ENCODE data around the gene C1QTNF12.

C1QTNF12 gene, protein sequence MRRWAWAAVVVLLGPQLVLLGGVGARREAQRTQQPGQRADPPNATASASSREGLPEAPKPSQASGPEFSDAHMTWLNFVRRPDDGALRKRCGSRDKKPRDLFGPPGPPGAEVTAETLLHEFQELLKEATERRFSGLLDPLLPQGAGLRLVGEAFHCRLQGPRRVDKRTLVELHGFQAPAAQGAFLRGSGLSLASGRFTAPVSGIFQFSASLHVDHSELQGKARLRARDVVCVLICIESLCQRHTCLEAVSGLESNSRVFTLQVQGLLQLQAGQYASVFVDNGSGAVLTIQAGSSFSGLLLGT

DNA sequence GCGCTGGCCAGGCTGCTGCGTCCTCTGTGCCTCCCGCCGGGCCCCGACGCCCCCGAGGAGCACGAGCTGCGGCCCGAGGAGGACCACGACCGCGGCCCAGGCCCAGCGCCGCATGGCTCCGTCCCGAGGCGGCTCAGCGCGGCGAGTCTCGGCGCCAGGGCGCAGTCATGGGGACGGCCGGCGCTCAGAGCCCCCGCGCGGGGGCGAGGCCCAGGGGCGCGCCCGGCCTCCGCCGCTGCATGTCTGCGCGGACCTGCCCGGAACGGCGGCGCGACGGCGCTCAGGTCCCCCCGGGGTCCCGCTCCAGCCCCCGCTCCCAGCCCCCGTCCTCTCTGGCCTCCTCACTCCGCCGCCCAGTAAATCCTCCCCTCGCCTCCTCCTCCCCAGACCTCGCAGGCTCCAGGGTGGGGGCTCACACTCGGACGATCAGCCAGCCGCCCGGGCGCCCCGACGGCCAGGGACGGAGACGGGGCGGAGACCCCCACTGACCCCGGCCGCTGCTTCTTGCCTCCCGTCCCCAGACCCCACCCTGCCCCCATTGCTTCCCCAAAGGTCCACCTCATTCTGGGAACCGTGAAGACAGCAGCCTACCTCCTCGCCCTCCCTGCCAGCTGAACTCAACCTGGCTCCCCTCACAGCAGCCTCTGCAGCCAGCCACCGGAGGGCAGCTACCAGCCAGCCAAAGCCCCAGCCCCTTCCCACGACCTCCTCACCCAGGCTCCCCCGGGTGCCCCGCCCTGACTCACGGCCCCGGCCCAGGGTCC, at the start of gene C1QTNF12:
Gene C1QTNF12, minus strand, starts transcription at position 146 of the 764 bp plus-strand sequence. Its CDS starts 32 bp downstream, at position 114.
- no peak for DNase-seq

DNA sequence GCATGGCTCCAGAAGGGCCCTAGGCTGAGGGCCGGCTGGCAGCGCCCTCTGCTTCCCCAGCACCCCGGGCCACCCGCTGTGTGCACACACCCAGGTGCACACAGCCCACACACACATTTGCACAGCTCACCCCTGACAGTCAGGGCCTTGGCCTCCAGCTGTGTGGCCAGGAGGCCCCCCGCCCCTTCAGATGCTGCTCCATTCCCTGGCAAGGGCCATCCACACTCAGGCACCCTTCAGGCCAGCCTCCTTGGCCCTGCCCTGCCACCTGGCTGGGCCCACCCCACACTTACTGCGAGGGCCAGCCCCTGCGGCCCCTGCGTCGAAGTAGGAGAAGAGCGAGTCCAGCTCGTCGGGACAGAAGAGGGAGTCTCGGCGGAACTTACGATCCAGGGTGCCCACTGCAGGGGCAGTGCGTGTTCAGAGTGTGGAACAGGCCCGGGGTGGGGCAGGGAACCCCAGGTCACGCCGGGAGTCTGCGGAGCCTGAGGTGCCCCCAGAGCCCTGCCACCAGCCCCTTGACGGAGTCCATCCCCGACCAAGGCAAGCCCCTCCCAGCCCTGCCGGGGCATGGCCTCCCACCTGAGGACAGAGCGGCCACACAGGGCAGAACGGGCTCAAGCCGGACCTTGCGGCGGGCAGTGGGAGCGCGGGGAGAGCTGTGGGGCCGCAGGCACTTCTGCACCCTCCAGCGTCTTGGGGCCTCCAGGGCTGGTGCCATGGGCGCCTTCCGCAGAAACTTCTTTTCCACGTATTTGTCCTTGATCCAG, 48.8 kb upstream of the C1QTNF12 start:
- DNase-seq, result no peak

DNA sequence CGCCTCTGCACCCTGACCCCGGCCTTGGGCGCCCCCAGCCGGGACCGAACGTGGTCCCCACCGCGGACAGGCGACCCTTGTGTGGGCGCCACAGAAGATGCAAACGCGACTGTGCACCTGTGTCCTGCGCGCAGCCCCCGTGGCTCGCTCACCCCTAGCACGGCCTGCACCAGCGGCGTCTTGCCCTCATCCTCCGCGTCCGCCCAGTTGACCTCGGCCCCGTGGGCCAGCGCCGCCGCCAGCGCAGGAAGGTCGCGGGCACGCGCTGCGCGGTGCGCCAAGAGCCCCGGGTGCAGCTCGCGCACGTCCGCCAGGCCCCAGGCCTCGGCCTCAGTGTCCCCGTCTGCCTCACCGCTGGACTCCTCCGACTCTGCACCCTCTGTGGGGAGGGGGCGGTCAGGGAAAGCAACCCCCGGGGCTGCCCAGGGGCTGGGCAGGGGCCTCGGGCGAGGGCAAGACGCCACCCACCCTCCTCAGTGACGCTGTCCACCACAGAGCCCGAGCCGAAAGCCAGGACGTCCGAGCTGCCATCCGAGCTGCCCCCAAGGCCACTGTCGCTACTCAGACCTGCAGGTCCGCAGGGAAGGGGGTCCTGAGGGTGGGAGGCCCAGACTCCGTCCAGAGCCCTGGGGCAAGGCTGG, 47.8 kb upstream of the C1QTNF12 start:
- DNase-seq, result no peak

DNA sequence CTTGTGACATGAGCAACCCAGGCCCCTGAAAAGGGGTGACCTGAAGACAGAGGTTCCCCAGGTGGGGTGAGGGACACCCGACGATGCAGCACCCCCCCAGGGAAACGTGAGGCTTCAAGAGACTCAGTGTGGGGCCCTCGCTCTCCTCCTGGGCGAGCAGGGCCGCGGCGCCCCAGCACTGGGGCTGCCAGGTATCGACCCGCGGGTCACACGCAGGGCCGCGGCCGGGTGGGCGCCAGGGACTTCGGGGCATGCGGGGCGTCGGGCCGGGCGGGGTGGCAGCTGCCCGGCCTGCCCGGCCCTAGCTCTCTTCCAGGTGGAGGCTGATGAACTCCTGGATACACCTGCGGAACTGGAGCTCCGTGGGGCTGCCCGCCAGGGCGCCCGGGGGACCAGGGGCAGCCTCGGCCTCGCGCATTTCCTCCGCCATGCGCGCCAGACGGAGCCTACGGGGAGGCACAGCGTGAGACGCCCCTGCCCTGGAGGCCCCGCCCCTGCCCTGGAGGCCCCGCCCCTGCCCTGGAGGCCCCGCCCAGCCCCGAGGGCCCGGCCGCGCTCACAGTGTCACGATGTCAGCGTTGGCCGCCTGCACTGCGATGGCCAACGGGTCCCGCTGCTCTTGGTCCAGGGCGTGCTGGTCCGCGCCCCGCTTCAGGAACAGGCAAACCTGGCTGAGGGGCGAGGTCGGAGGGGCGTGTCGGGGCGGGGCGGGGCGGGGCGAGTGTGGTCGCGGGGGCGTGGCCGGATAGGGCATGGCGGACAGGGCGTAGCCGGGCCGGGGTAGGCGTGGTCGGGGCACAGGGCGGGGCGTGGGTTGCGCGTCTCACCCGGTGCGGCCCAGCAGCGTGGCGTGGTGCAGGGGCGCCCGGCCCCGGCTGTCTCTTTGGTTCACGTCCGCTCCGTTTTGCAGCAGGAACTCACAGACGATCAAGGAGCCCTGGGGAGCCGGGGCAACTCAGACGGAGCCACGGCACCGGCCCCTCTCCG, 47.0 kb upstream of the C1QTNF12 start:
- no peak for DNase-seq

GRCh38 chr1:1292851-1293250, 46.3 kb upstream of the C1QTNF12 start:
- no peak for DNase-seq

- DNase-seq, result no peak
Measured at GRCh38 chr1:1292442-1292779, 45.9 kb upstream of the C1QTNF12 start.

- DNase-seq, result peak; percentile 71 to 86 (median 83)
Measured at GRCh38 chr1:1291548-1292441, 45.3 kb upstream of the C1QTNF12 start.

DNA sequence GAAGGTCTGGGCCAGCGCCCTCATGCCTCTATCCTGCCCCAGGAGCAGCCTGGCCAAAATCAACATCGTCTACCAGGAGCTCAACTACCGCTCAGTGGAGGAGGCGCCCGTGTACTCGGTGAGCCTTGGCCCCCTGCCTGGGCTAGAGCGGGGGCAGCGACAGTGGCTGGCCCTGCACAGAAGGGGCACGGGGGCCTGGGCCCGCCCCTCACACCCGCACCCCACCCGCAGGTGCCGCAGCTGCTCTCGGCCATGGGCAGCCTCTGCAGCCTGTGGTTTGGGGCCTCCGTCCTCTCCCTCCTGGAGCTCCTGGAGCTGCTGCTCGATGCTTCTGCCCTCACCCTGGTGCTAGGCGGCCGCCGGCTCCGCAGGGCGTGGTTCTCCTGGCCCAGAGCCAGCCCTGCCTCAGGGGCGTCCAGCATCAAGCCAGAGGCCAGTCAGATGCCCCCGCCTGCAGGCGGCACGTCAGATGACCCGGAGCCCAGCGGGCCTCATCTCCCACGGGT, 44.6 kb upstream of the C1QTNF12 start:
- peak; percentile 43 to 76 (median 61) for DNase-seq

DNA sequence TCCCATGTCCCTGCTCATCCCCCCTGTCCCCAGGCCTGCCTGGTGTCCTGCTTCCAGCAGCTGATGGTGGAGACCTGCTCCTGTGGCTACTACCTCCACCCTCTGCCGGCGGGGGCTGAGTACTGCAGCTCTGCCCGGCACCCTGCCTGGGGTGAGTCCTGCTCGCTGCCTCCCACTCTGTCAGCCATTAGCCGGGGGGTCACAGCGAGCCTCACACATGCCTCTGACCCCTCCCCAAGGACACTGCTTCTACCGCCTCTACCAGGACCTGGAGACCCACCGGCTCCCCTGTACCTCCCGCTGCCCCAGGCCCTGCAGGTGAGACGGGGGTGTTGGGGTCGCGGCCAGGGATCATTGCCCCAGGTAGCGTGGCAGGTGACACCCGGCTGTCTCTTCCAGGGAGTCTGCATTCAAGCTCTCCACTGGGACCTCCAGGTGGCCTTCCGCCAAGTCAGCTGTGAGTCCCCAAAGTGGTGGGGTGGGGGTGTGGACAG, 43.8 kb upstream of the C1QTNF12 start:
- DNase-seq, result peak; percentile 20 to 36 (median 24)

DNA sequence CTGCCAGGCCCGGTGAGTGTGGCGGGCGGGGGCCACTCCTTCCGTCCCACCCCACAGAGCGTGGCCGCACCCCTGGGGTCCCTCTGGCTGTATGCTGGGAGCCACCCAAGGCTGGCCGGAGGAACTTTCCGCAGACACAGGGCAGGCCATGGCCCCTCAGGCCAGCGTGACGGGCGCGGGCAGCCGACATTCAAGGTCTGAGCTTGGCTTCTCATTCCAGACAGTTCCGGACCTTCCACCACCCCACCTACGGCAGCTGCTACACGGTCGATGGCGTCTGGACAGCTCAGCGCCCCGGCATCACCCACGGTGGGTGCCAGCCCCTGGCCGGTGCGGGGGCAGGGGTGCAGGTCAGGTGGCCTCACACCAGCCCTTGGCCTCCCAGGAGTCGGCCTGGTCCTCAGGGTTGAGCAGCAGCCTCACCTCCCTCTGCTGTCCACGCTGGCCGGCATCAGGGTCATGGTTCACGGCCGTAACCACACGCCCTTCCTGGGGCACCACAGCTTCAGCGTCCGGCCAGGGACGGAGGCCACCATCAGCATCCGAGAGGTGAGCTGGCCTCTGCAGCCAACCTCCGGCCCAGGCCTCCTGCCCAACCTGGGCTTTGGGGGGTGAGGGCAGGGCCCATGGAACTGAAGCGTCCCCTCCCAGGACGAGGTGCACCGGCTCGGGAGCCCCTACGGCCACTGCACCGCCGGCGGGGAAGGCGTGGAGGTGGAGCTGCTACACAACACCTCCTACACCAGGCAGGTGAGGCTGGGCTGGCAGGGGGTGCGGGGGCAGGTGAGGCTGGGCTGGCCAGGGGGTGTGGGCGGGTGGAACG, 41.0 kb upstream of the C1QTNF12 start:
- DNase-seq, result peak in 2 of 3 experiments; percentile 6 to 39

- DNase-seq, result no peak
Measured at GRCh38 chr1:1286313-1287261, 40.1 kb upstream of the C1QTNF12 start.

DNA sequence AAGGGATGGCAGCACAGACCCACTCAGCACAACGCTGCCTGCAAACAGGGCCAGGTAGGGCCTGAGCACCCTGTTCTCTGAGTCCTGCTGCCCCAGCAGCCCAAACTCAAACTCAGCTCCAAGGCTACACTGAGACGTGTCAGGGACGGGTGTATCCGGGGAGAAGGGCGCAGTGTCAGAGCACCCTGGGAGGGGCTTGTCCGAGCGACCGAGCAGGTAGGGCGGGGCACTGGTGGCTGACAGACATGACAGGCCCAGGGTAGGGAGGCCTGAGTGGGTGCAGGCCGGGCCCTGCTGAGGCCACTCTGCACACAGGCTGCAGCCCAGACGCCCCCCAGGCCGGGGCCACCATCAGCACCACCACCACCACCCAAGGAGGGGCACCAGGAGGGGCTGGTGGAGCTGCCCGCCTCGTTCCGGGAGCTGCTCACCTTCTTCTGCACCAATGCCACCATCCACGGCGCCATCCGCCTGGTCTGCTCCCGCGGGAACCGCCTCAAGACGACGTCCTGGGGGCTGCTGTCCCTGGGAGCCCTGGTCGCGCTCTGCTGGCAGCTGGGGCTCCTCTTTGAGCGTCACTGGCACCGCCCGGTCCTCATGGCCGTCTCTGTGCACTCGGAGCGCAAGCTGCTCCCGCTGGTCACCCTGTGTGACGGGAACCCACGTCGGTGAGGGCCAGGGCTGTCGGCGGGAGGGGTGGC, 39.2 kb upstream of the C1QTNF12 start:
- peak in 2 of 3 experiments; percentile 29 for DNase-seq

GRCh38 chr1:1285102-1285571, 38.6 kb upstream of the C1QTNF12 start:
- DNase-seq, result no peak

- DNase-seq, result peak in 1 of 3 experiments; percentile 23
Measured at GRCh38 chr1:1284221-1285101, 37.9 kb upstream of the C1QTNF12 start.

- DNase-seq, result no peak
Measured at GRCh38 chr1:1283821-1284220, 37.3 kb upstream of the C1QTNF12 start.

DNA sequence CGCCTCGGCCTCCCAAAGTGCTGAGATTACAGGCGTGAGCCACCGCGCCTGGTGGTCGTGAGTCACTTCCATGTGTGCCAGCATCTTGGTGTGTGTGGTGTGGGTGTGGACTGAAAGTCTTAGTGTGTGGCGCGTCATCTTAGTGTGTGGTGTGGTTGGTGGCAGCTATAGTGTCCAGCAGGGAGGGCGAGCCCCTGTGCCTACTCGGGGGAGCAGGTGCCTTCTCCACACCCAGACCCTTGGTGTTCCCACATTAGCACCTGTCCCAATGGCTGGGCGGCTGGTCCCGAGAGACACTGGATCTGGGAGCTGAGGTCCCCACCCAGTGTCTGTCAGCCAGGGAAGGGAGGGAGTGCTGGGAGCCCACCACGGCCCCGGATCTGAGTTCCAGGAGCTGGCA, 36.5 kb upstream of the C1QTNF12 start:
- no peak for DNase-seq
